GF-D8 (cell line): ENCODE data around the gene TPSG1.
"Not testable (repeated sequence)": the region's sequence is repeated elsewhere in the genome, so short reads cannot be mapped to it uniquely, and the experiment has no call there.

Experiments used
- DNase-seq: peaks from one replicate; lab custom pipeline; 2025; lab: John Stamatoyannopoulos, UW

TPSG1 gene

DNA sequence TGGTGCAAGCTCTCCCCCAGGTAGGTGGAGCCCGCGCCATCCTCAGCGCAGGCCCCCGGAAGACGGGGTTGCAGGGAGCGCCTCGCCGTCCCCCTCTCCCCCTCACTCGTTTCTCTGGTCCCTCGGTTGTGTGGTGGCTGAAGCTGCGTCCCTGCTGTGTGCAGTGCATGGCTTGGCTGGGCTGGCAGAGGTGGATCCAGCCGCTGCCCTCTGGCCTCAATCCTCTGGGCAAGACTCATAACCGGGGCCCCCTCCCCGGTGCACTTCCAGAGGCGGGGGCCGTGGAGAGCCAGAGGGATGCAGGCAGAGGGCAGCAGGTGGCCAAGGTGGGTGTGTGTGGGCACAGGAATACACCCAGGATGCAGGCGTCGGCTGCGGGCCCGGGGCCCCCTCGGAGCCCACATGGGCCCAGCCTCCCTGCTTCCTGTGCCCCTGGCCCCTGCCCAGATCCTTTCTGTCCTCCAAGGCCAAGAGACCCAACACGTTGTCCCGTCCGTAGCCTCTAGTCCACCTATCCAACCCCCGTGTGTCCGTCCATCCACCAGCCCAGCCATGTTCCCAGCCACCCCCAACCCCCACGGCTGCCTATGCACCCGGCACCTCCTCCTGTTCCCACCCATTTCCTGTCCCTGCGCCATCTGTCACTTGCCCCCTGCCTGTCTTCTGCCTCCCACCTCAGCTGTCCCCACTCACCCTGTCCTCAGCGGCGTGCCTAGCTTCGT lies 9.3 kb downstream of the TPSG1 start:
- DNase-seq, result no peak

DNA sequence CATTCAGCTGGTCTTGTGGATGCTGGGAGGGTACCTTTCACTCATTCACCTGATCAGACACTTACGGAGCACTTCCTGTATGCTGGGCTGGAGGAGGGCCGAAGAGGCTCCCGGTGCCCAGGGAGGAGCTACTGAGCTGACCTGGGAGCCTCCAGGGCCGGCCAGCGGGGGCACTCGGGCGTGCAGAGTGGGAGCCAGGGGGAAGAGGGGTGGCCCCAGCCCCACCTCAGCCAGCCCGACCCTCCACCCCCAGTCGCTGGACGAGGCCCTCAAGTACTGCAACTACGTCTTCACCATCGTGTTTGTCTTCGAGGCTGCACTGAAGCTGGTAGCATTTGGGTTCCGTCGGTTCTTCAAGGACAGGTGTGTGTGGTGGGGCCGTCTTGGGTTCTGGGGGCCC lies 10.3 kb downstream of the TPSG1 start:
- DNase-seq, result no peak

DNA sequence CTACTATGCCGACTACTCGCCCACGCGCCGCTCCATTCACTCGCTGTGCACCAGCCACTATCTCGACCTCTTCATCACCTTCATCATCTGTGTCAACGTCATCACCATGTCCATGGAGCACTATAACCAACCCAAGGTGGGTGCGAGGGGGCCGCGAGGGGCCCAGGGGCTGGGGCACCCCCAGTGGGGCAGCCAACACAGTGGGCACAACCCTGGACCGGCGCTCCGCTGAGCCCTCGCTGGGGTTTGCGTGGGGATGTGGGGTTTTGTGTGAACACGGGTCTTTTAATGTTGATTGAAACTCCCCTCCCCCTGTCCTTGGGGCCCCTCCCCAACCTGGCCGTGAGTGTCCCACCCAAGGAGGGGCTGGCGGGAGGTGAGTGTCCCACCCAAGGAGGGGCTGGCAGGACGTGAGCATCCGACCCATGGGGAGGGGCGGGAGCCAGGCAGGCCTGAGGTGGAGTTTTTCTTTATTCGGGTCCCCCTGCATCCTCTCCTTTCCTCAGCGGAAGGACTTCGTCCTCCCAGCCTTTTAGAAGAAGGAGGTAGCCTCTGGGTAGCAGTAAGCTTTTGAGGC lies 11.2 kb downstream of the TPSG1 start:
- no peak for DNase-seq

DNA sequence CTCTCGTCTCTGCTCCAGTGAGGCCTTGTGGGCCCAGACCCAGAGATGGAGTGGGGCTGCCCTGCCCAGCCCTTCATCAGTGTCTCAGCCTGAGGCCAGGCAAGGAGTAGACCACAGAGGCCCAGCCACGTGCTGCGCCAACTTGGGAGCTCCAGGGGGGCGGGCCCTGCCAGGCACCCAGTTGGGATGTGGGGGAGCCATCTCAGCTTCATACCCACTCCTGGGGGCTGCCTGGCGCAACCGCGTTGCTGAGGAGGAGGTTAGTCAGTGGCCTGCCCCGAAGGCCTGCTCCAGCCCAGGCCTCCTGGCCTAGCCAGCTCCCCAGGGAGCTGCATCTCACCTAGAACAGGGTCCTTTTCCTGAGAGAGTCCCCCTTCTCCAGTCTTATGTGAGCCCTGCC lies 11.8 kb downstream of the TPSG1 start:
- DNase-seq, result no peak

DNA sequence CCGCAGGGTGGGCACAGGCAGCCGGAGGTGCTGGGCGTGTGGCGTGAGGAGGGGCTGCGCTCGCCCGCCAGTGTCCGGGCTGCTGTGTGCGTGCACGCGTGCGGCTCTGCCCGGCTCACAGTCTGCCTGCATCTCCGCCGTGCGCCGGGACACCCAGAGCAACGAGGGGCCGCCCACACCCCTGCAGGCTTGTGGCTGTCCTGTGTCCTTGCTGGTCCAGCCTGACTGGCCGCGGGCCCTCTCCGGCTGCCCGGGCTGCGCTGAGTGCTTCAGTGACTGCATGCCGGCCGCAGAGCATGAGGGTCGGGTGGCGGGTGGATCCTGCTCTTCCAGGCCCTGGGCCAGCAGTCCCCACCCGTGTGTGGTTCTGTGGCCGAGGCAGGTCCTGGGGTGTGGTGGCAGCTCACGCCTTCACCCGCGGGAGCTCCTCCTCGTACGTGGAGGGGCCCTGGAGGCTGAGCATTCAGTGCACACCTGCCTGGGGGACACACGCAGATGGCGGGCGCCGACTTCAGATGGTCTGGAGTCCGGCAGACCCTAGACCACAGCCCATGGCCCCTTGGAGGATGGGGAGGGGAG lies 12.4 kb downstream of the TPSG1 start:
- no peak for DNase-seq

DNA sequence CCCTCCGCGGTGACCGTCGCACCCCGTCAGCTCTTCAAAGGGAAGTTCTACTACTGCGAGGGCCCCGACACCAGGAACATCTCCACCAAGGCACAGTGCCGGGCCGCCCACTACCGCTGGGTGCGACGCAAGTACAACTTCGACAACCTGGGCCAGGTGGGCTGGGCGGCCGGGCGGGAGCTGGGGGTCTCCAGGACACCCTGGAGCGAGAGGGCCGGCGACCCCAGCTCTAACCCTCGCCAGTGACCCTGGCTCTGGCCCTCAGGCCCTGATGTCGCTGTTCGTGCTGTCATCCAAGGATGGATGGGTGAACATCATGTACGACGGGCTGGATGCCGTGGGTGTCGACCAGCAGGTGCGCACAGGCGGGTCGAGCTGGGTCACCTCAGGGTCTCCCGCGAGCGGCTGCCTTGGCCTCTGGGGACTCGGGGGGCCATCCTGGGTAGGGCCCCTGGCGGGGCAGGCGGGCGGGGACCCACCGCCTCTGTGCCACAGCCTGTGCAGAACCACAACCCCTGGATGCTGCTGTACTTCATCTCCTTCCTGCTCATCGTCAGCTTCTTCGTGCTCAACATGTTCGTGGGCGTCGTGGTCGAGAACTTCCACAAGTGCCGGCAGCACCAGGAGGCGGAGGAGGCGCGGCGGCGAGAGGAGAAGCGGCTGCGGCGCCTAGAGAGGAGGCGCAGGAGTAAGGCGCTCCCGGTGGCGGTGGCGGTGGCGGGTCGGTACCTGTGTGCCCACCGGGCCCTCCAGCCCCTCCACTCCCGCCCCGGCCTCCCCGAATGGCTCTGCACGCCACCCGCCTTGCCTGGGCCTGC lies 13.4 kb downstream of the TPSG1 start:
- no peak for DNase-seq

DNA sequence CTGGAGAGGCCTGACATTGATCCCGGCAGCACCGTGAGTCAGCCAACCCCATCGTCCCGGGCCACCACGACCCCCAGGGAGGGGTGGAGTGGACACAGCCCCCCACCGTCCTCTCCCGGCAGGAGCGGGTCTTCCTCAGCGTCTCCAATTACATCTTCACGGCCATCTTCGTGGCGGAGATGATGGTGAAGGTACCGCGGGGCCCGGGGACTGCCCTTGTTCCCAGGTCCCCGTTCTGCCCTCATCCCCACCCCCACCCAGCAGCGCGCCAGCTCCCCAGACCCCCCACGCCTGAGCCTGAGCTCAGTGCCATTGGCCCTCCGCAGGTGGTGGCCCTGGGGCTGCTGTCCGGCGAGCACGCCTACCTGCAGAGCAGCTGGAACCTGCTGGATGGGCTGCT lies 14.6 kb downstream of the TPSG1 start:
- no peak for DNase-seq

DNA sequence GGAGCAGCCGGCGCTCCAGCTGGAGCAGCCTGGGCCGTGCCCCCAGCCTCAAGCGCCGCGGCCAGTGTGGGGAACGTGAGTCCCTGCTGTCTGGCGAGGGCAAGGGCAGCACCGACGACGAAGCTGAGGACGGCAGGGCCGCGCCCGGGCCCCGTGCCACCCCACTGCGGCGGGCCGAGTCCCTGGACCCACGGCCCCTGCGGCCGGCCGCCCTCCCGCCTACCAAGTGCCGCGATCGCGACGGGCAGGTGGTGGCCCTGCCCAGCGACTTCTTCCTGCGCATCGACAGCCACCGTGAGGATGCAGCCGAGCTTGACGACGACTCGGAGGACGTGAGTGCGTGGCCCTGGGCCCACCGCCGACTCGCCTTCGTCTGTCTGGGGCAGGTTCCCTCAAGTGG lies 16.0 kb downstream of the TPSG1 start:
- DNase-seq, result no peak

DNA sequence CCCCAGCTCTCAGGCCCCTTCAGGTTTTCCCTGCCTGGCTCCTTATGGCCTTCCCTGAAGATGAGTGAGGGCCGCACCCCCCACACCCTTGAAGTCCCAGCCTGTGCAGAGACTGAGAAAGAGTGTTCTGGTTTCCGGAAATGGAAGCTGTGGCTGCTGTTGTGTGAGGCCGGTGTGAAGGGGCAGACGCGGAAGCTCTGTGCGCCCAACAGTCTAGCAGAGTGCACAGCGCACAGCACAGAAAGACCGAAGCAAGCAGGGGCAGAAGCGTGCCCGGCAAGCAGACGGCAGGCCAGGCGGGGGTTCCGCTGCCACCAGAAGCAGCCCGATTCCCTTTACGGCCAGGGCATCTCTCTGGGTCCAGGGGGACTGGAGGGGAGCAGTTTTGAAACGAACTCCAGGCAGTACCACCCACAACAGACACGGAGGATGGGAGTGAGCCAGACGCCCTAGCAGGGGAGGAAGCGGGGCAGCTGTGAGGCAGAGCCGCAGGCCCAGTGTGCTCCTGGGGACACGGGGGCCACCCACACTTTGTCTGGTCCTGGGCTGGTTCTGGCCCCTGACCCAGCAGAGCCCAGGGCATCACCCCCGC lies 16.7 kb downstream of the TPSG1 start:
- no peak for DNase-seq

DNA sequence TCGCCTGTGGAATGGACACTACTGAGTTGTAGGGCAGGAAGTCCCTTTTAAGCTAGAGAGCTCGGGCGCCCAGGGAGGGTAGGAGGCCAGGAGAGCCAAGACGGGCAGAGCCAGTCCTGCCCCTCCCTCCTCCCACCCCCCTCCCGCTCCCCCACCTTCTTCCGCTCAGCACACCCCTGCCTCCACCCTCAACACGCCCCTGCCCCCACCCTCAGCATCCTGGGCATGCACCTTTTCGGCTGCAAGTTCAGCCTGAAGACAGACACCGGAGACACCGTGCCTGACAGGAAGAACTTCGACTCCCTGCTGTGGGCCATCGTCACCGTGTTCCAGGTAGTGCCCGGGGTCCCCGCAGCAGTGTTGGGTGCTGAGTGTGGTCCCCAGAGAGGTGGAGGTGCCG lies 18.3 kb downstream of the TPSG1 start:
- DNase-seq, result no peak

DNA sequence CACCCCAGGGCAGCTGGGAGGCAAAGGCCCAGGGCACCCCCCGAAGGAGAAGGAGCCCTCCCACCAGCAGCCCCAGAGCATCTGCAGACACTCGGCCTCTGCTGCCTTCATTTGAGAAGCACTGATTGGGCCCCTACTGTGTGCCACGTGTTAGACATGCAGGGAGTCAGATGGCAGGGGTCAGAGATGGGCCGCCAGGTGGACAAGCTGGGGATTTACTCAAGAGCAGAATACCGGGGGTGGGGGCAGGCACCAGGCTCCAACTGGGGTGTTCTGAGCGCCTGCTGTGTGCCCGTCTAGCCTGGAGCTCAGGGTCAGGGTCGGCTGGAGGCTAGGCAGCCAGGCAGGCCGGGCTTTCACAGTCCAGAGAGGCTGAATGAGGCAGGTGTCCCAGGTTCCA lies 18.7 kb downstream of the TPSG1 start:
- DNase-seq, result no peak

DNA sequence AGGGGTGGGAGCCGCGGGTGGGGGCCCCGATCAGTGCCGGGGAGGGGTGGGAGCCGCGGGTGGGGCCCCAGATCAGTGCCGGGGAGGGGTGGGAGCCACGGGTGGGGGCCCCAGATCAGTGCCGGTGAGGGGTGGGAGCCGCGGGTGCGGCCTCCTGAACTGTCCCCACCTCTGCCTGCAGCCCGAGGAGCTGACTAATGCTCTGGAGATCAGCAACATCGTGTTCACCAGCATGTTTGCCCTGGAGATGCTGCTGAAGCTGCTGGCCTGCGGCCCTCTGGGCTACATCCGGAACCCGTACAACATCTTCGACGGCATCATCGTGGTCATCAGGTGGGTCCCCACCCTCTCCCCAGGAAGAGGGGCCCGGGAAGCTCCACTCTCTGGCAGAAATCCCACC lies 20.1 kb downstream of the TPSG1 start:
- no peak for DNase-seq

DNA sequence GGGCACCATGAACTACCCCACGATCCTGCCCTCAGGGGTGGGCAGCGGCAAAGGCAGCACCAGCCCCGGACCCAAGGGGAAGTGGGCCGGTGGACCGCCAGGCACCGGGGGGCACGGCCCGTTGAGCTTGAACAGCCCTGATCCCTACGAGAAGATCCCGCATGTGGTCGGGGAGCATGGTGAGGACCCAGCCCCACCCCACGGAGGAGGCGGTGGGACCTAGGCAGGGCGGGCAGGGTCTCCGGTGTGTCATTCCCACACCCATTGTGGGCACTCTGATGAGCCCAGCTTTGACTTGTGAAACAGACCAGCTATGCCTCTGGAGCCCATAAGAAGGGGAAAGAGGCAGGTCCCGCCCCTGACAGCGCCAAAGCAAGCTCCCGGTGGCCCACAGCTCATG lies 22.8 kb downstream of the TPSG1 start:
- DNase-seq, result no peak

DNA sequence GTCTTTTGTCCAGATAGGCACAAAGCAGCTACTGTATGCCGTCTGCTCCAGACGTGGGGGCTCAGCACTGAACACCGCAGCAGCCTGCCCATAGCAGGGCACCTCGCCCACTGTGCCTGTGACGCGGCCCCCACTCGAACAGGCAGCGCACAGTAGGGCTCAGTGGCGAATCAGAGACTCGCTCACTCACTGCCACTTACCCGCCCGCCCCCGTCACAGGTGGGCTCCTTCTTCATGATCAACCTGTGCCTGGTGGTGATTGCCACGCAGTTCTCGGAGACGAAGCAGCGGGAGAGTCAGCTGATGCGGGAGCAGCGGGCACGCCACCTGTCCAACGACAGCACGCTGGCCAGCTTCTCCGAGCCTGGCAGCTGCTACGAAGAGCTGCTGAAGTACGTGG lies 23.6 kb downstream of the TPSG1 start:
- no peak for DNase-seq

DNA sequence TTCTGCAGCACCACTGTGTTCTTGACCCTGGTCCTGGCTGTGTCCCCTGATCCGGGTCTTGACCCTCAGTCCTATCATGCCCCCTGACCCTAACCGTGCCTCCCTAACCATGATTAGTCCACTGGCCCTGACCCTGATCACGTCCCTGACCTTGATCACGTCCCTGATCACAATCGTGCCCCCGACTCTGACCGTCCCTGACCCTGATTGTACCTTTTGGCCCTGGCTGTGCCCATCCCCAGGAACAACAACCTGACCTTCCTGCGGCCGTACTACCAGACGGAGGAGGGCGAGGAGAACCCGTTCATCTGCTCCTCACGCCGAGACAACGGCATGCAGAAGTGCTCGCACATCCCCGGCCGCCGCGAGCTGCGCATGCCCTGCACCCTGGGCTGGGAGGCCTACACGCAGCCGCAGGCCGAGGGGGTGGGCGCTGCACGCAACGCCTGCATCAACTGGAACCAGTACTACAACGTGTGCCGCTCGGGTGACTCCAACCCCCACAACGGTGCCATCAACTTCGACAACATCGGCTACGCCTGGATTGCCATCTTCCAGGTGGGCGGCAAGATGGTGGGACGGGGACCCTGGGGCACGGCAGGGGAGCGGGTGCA lies 24.9 kb downstream of the TPSG1 start:
- no peak for DNase-seq

DNA sequence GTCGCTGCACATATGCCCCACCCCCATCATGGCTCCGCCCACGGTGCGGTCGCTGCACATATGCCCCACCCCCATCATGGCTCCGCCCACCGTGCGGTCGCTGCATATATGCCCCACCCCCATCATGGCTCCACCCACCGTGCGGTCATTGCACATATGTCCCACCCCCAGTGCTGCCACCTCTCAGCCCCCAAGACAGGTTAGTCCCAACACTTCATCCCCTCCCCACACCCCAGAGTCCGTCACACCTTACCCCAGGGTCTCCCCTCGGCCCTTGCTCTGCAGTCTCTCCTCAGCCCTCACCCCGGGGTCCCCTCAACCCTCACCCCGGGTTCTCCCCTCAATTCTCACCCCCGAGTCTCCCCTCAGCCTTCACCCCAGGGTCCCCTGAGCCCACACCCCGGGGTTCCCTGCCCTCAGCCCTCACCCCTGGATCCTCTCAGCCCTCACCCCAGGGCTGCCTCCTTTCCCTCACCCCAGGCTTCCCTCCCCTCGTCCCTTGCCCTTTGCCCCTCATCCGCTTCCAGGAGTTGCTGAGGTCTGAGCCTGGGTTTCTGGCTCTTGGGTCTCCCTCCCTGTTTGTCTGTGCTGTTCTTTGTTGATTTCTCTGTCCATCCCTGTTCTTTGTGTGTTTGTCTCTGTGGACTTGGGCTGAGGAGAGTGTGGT lies 25.6 kb downstream of the TPSG1 start:
- DNase-seq, result no peak

DNA sequence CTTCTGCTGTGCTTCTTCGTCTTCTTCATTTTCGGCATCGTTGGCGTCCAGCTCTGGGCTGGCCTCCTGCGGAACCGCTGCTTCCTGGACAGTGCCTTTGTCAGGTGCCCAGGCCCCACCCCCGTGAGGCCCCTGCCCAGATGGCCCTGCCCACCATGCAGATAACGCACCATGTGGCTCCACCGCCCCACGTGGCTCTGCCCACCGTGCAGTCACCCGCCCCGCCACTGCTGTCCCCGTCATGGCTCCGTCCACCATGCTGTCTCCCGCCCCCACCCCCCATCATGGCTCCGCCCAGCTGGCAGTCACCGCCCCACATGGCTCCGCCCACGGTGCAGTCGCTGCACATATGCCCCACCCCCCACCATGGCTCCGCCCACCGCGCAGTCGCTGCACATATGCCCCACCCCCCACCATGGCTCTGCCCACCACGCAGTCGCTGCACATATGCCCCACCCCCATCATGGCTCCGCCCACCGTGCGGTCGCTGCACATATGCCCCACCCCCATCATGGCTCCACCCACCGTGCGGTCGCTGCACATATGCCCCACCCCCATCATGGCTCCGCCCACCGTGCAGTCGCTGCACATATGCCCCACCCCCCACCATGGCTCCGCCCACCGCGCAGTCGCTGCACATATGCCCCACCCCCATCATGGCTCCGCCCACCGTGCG lies 26.3 kb downstream of the TPSG1 start:
- DNase-seq, result not testable (repeated sequence)

DNA sequence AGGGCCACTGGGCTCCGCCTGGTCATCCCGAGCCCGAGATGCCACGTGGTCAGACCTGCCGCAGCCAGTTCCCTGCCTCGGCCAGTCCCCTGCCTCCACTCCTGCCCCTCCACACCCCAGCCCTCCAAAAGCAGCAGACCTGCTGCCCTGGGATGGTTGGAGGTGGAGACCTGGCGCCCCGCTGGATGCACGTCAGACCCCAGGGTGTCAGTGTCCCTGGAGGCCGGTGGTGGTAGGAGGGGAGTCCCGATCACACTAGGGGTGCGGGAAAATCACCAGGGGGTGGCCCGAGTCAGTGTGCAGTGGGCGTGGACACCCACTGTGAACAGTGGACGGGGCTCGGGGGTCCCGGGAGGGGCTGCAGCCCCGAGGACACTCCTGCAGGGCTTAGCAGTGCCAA lies 26.9 kb downstream of the TPSG1 start:
- no peak for DNase-seq

DNA sequence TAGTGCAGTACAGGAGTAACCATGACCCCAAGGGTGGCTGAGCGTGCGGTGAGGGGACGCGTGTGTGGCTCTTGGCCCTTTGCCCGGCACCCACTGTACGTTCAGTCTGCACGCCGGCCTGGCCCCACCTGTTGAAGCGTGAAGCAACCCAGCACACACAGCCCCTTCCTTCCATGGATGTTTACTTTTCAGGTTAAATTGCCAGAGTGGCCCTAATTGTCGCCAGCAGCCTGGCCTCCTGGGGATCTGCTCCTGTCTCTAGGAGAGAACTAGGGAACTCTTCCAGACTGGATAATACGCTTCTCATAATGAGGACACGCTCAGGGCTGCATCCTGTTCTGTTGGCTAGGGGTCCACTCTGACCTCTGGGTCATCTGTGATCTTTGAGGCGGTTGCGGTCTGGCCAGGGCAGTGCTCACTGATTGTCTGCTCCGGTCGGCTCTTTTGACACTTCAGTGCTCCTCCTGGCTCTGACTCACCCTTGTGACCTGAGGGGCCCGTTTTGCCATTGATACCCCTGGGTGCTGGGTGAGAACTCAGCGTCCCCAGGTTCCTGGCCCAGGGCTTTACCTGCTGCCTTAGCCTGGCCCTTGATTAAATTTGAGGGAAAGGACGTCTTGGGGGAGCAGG lies 27.7 kb downstream of the TPSG1 start:
- no peak for DNase-seq

DNA sequence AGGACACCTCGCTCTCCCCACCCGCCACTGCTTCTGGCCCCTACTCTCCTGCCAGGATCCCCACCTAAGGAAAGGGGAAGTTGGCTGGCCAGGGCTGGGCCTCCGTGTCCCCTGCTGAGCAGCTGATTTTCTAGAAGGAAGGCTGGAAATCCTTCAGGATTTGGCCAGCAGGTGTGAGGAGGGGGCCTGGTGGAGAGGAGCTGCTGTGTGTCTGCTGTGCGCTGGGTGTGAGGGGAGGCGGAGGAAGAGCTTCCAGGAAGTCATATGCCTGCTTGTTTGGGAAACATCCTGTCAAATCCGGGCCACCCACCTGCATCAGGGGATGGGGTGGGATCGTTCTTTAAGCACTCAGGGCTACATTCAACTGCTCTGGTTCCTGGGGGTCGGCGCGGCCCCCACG lies 28.6 kb downstream of the TPSG1 start:
- no peak for DNase-seq

DNA sequence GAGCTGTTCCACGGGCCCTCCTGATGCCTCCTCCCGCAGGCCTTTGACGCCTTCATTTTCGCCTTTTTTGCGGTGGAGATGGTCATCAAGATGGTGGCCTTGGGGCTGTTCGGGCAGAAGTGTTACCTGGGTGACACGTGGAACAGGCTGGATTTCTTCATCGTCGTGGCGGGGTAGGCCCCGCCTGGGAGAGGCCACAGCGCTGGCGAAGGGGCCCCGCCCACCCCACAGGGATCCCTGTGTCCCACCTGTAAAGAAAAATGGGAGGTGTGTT lies 29.7 kb downstream of the TPSG1 start:
- no peak for DNase-seq
